Measurements from ENCODE around the gene ZBED5.

Gene ZBED5

GRCh38 chr11:10898003-10898762 is 40.3 kb upstream of the ZBED5 start:
- no peak for DNase-seq (ENCODE audit: low read depth)
- TF ChIP-seq CTCF (IDR thresholded peaks at IDR 0.05; ENCODE audit: insufficient read depth, low read depth, low read length, missing control alignments), result no peak
- peak overlapping the region; percentile 26 for H3K4me3 ChIP-seq (ENCODE audit: low read length)

GRCh38 chr11:10897150-10897549 is 39.3 kb upstream of the ZBED5 start:
- TF ChIP-seq CTCF (IDR thresholded peaks at IDR 0.05; ENCODE audit: insufficient read depth, low read depth, low read length, missing control alignments), result no peak
- no peak overlapping the region for H3K4me3 ChIP-seq (ENCODE audit: low read length)
- no peak for DNase-seq (ENCODE audit: low read depth)

- no peak for DNase-seq (ENCODE audit: low read depth)
- no peak overlapping the region for H3K4me3 ChIP-seq (ENCODE audit: low read length)
- TF ChIP-seq CTCF (IDR thresholded peaks at IDR 0.05; ENCODE audit: insufficient read depth, low read depth, low read length, missing control alignments), result no peak
Measured at GRCh38 chr11:10896493-10896892, 38.6 kb upstream of the ZBED5 start.

- TF ChIP-seq CTCF (IDR thresholded peaks at IDR 0.05; ENCODE audit: insufficient read depth, low read depth, low read length, missing control alignments), result no peak
- no peak for DNase-seq (ENCODE audit: low read depth)
- no peak overlapping the region for H3K4me3 ChIP-seq (ENCODE audit: low read length)
Measured at GRCh38 chr11:10895285-10895684, 37.4 kb upstream of the ZBED5 start.

GRCh38 chr11:10894666-10895065 is 36.8 kb upstream of the ZBED5 start:
- no peak for DNase-seq (ENCODE audit: low read depth)
- no peak overlapping the region for H3K4me3 ChIP-seq (ENCODE audit: low read length)
- no peak for TF ChIP-seq CTCF (IDR thresholded peaks at IDR 0.05; ENCODE audit: insufficient read depth, low read depth, low read length, missing control alignments)

GRCh38 chr11:10893714-10894151 is 35.9 kb upstream of the ZBED5 start:
- peak; percentile 36 for TF ChIP-seq CTCF (IDR thresholded peaks at IDR 0.05; ENCODE audit: insufficient read depth, low read depth, low read length, missing control alignments)
- H3K4me3 ChIP-seq (ENCODE audit: low read length), result no peak overlapping the region
- DNase-seq (ENCODE audit: low read depth), result peak; percentile 47

- no peak overlapping the region for H3K4me3 ChIP-seq (ENCODE audit: low read length)
- TF ChIP-seq CTCF (IDR thresholded peaks at IDR 0.05; ENCODE audit: insufficient read depth, low read depth, low read length, missing control alignments), result no peak
- DNase-seq (ENCODE audit: low read depth), result no peak
Measured at GRCh38 chr11:10892250-10892649, 34.4 kb upstream of the ZBED5 start.

All from epithelial cell of esophagus (primary cell).